Raji (cell line): ENCODE data around the gene MGAM2.

ENCODE experiments used
- POLR2A ChIP-seq: IDR thresholded peaks from 2 replicates; pipeline ENCODE4 v1.6.1; 2011; ENCODE audit warnings: low read depth, low read length, control low read depth; ENCODE audit not compliant: insufficient read depth

Gene MGAM2

GRCh38 chr7:142263598-142264380 lies 152.3 kb downstream of the MGAM2 start:
- no peak for TF ChIP-seq POLR2A
